ENCODE measurements around the gene MARCHF6.

DNA sequence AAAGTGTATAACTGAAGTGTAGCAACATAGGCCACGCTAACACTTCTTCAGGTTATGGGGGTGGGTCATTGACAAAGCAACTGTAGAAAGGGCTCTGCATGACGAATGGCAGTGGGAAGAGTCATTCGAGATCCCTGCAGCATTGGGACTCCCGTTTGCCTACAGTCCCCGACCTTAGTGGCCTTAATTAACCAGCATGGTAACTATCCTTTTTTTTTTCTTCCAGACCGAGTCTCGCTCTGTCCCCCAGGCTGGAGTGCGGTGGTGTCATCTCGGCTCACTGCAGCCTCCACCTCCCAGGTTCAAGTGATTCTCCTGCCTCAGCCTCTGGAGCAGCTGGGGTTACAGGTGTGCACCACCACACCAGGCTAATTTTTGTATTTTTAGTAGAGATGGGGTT is 31.6 kb upstream of the MARCHF6 start:
- TF ChIP-seq, protein P1, sequence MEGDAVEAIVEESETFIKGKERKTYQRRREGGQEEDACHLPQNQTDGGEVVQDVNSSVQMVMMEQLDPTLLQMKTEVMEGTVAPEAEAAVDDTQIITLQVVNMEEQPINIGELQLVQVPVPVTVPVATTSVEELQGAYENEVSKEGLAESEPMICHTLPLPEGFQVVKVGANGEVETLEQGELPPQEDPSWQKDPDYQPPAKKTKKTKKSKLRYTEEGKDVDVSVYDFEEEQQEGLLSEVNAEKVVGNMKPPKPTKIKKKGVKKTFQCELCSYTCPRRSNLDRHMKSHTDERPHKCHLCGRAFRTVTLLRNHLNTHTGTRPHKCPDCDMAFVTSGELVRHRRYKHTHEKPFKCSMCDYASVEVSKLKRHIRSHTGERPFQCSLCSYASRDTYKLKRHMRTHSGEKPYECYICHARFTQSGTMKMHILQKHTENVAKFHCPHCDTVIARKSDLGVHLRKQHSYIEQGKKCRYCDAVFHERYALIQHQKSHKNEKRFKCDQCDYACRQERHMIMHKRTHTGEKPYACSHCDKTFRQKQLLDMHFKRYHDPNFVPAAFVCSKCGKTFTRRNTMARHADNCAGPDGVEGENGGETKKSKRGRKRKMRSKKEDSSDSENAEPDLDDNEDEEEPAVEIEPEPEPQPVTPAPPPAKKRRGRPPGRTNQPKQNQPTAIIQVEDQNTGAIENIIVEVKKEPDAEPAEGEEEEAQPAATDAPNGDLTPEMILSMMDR (IDR thresholded peaks at IDR 0.05), result no peak
- no peak for TF ChIP-seq POLR2A (IDR thresholded peaks at IDR 0.05)

Measured in transverse colon (tissue), 3 donors.